HG03066 (cell line): Measurements from ENCODE around the gene SAMD5.

Experiments
- ATAC-seq: cut with Tn5 transposase; IDR thresholded peaks from one replicate; pipeline ENCODE4 v1.9.1; 2021; ENCODE audit warnings: low read depth; ENCODE audit not compliant: unreplicated experiment

The SAMD5 gene

GRCh38 chr6:147564556-147564955 is 56.1 kb downstream of the SAMD5 start:
- no peak for ATAC-seq

DNA sequence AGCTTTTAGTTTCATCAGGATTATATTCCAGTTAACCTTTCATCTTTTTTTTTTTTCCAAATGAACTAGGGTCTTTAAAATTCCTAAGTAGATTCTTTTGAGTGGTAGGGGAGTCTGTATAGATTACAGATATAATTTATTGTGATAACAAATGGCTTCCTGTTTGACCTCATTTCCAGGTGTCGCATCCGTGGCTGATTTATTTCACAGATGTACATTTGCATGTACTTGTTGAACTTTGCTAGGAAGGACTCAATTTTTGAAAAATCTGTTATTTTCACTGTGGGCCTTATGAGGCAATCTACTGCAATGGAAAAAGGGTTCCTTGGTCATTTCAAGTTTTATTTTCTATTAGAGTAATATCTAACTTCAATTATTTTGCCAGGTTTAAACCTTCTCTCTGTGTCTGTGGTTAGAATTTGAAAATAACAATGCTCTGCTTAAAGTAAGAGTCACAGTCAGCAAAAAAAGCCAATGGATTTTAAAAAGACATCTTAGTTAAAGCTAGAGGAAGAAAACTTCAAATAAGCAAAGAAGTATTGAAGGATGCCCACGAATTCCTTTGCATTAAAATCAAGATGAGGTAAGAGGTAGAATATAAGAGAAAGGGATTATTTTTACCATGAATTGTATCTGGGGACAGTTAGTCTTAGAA is 57.9 kb downstream of the SAMD5 start:
- ATAC-seq = no peak

DNA sequence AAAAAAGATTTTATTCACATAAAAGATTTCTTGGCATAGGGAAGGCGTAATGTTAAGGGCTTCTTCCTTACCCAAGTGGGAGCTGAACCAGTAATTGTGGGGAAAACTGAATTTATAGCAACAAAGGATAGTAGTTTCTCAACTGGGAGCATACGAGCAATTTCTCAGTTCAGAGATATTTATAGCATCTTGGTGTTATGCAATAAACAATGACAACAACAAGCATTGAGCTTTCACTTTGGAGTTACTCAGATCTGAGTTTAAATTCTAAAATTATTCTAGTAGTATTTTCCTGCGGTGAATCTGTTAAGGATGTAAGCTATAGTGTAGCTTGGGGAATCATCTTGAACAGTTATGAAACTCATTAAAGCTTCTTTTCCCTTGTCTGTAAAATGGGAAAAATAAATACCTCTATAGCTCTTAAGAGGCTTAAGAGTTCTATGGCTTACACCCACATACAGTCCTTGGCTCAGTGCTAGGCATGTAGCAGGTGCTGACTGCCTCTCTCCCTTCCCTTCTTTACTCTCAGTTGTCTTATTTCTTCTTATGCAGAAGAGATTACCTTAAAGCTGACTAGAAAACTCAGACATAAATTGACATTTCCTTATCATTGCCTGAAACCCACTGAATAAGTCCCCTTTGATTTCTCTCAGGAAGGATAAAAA is 58.8 kb downstream of the SAMD5 start:
- no peak for ATAC-seq

GRCh38 chr6:147569788-147570187 is 61.3 kb downstream of the SAMD5 start:
- no peak for ATAC-seq

DNA sequence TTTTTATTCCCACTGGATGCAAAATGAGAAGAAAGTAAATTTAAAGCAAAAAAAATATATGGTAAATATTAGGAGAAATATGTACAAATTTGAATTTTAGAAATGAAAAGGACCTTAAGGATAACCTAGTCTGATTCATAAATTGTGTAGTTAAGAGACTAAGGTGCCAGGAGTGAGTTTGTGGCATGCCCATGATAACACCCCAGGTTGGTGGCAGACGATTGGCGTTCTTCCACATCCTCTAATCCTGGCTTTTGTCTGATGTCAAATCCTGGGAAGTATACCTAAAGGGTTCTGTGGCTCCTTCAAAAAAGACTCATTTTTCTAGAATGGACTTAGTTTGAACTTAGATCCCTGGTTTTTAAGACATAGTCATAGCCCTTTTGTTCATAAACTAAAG is 62.2 kb downstream of the SAMD5 start:
- no peak for ATAC-seq

- no peak for ATAC-seq
Observed at GRCh38 chr6:147577488-147577887, 69.0 kb downstream of the SAMD5 start.

DNA sequence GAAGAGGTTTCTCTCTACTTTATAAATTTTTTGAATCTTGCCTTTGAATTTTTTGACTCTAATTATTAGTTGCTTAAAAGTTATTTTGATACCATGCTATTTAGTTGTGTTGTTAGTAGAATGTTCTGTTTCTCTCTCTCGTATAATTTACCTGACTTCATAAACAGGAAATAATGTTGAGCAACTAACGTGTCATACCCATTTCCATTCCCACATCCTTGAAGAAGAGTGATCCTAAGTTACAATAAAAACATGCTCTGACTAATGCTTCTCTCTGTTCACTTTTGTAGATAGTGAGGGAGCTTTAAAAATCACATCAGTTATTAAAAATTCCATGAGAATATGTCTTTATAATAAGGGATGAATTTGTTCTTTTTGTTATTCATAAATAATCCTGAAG is 69.7 kb downstream of the SAMD5 start:
- no peak for ATAC-seq

- no peak for ATAC-seq
Observed at GRCh38 chr6:147578883-147579282, 70.4 kb downstream of the SAMD5 start.

GRCh38 chr6:147579667-147580066 is 71.2 kb downstream of the SAMD5 start:
- ATAC-seq = no peak

DNA sequence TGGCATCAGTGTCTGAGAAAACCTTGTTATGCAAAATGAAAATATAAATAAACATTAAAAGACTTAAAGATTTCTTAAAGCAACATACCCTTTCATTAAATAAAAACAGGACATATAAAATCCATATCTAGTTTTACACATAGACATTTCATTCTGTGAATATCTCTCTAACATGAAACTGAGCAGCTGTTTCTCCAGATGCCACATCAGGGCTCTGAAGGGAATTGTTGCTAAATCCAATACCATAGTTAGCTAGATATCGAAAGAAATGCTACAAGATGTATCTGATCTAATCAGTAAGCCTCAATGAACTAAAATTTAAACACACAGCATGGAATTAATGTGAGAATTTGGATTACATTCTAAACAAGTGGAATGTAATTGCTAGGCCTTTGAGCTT is 74.5 kb downstream of the SAMD5 start:
- no peak for ATAC-seq

DNA sequence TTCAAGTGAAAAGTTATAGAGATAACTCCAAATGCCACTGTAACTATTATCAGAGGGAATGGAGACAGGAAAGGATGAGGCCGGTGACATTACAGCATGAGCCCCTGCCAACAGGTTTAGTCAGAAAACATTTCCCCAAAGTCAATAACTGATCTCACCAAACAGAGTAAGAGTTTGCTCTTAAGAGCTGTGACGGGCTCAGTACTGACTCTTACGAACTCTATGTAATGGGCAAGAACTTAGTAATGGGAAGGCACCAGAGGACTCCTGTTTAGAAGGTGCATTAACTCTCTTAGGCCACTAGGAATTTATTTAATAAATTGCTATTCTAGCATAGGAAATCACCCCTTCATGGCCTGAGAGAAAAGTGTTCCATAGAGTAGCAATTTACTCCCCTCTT is 76.8 kb downstream of the SAMD5 start:
- ATAC-seq = no peak

GRCh38 chr6:147586044-147586443 is 77.6 kb downstream of the SAMD5 start:
- ATAC-seq = no peak

DNA sequence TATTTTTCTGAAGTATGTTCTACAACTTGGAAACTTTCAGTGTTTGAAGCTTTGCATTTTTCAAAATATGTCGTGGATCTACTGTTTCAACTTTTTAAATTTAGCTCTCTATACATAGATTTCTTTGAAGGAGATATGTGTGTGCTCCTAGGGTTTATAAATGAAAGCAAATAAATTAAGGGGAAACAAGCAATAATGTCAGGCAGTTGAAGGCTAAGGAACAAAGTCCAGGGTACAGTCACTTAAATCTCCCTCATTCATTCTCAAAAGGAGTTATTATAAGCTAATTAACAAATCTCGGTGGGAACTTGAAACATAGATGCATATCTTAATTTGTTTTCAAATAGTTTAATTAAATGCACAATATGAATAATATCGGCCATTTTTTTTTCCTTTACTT is 79.4 kb downstream of the SAMD5 start:
- no peak for ATAC-seq

GRCh38 chr6:147588469-147588868 is 80.0 kb downstream of the SAMD5 start:
- ATAC-seq = no peak

DNA sequence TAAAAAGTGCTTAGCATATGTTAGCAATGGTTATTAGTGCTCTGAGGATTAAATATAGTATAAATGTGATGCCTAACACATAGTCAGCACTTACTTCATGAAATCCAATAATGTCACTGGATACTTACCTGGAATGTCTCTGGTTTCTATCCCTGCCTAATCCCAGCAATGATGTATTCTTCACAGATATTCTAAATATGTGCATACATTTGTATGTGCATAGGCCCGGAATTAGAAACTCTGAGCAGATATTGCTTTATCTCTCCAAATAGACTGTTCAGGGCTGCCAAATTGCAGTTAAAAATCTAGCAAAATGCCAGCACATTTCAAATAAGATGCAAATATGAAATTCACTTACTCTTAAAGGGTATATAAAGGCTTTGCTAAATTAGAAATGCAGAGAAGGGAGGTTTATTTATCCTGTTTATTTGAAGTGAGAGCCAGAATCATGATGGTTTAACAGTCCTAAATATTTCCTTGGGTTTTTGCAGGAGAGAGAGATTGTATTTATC is 81.3 kb downstream of the SAMD5 start:
- no peak for ATAC-seq

- no peak for ATAC-seq
Observed at GRCh38 chr6:147595961-147596360, 87.5 kb downstream of the SAMD5 start.

DNA sequence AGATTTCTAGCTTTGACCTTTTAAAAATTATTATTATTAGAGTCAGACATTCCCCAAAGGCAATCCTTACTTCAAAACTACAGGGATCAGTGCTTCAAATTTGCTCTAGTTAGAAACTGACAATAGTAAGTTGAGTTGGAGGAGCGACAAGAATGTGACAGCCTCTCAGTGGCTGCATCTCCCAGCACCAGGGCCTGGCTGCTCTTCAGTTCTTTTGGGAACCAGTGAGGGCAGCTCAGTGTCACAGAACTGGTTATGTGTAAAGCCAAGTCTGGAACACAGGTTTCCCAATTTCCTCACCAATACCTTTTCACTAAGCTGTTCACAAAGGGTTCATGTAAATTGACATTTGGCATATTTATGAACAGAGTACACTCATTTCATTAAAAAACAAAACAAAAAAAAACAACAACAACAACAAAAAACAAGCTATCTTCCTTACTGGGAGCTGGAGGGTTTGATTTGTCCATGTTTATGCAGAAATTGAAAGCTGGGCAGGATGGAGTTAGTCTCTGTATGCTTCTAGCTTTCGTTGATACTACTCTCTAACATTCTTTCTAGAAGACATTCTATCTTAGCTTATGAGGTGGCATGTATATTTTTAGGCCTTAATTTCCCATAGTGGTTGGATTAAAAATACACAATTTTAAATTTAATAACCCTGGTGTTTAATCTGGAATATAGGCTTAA is 95.0 kb downstream of the SAMD5 start:
- ATAC-seq = no peak

DNA sequence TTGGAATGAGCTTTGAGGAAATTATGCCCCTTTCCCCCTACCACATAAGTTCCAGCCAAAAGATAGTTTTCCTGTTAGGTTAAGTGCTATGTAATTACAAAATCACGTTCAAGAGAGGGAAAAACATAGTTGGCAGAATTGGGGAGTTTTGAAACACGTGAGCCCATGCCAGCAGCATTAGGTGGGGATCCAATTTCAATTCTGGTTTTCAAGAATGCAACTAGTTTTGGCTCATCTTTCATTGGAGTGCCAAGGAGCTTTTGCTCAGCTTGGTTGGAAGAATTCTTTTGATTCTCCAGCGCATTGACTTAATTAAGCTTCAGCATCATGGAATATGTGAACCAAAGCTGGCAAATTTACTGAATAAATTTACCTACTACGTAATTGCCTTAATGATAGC is 95.9 kb downstream of the SAMD5 start:
- no peak for ATAC-seq

- no peak for ATAC-seq
Observed at GRCh38 chr6:147611992-147612391, 103.5 kb downstream of the SAMD5 start.

- no peak for ATAC-seq
Observed at GRCh38 chr6:147614501-147614900, 106.0 kb downstream of the SAMD5 start.

GRCh38 chr6:147615659-147616456 is 107.4 kb downstream of the SAMD5 start:
- no peak for ATAC-seq
